ENCODE results near the gene TEAD1. TPM values are rescaled to one million over a fixed set of nuclear protein-coding genes. Genes with fewer than 3 reads are reported as not detected.
A peak's percentile ranks its signal among the peaks of the same experiment; 100 is the strongest.

TEAD1 gene
- total and polyA plus RNA-seq, 3 experiments from 2014 or later, result 0.59 to 0.89 TPM; not detected in 1

GRCh38 chr11:12783765-12784164 is 109.5 kb downstream of the TEAD1 start:
- Histone ChIP-seq H3K4me1 (ENCODE audit: insufficient read depth, low read length) (no peaks in the 10 kb centered on the region), H3K27ac (ENCODE audit: low read depth, low read length) (no peak overlapping the region), H3K9me3 (ENCODE audit: low read length) (no peaks in the 10 kb centered on the region), H3K27me3 (ENCODE audit: insufficient read depth, low read length, poor library complexity, severe bottlenecking) (no peaks in the 10 kb centered on the region), H3K36me3 (ENCODE audit: insufficient read depth, low read length) (no peaks in the 10 kb centered on the region), H3K4me3 (ENCODE audit: low read length) (no peak overlapping the region)
- Mint-ChIP-seq H3K27me3 (peaks cover 5 to 15% of the 10 kb centered on the region in 2 donors), H3K4me3 (no peak overlapping the region), H3K9me3 (no peaks in the 10 kb centered on the region), H3K27ac (peak overlapping the region in 1 of 8 donors; percentile 43), H3K4me1 (no peaks in the 10 kb centered on the region), H3K36me3 (no peaks in the 10 kb centered on the region)
- ChIA-PET CTCF (no interaction called here), POLR2A (no interaction called here)
- DNase-seq, result no peak

GRCh38 chr11:12784445-12784844 is 110.2 kb downstream of the TEAD1 start:
- CTCF ChIA-PET, result no interaction called here

GRCh38 chr11:12784987-12785386 is 110.8 kb downstream of the TEAD1 start:
- Histone ChIP-seq H3K36me3 (ENCODE audit: insufficient read depth, low read length) (no peaks in the 10 kb centered on the region), H3K4me3 (ENCODE audit: low read length) (no peak overlapping the region), H3K9me3 (ENCODE audit: low read length) (no peaks in the 10 kb centered on the region), H3K27ac (ENCODE audit: low read depth, low read length) (no peak overlapping the region), H3K27me3 (ENCODE audit: insufficient read depth, low read length, poor library complexity, severe bottlenecking) (no peaks in the 10 kb centered on the region), H3K4me1 (ENCODE audit: insufficient read depth, low read length) (no peaks in the 10 kb centered on the region)
- H3K4me3 Mint-ChIP-seq, result no peak overlapping the region
- no peaks in the 10 kb centered on the region for H3K4me1 Mint-ChIP-seq
- ChIA-PET CTCF (no interaction called here), POLR2A (no interaction called here)
- H3K27ac Mint-ChIP-seq, result no peak overlapping the region
- no peak for DNase-seq
- peaks cover 3 to 6% of the 10 kb centered on the region in 2 donors for H3K27me3 Mint-ChIP-seq
- no peaks in the 10 kb centered on the region for H3K36me3 Mint-ChIP-seq
- no peaks in the 10 kb centered on the region for H3K9me3 Mint-ChIP-seq

More at GRCh38 chr11:12784445-12784844, 110.2 kb downstream of the TEAD1 start:
- no peak overlapping the region for H3K27ac ChIP-seq (ENCODE audit: low read depth, low read length)
- POLR2A ChIA-PET, result no interaction called here
- no peak for DNase-seq
- no peak overlapping the region for H3K4me3 ChIP-seq (ENCODE audit: low read length)
- Mint-ChIP-seq H3K9me3 (no peaks in the 10 kb centered on the region), H3K27me3 (peaks cover 3 to 11% of the 10 kb centered on the region in 2 donors), H3K4me1 (no peaks in the 10 kb centered on the region), H3K36me3 (no peaks in the 10 kb centered on the region), H3K27ac (peak overlapping the region in 1 of 8 donors; percentile 52), H3K4me3 (no peak overlapping the region)
- no peaks in the 10 kb centered on the region for H3K9me3 ChIP-seq (ENCODE audit: low read length)
- no peaks in the 10 kb centered on the region for H3K36me3 ChIP-seq (ENCODE audit: insufficient read depth, low read length)
- no peaks in the 10 kb centered on the region for H3K27me3 ChIP-seq (ENCODE audit: insufficient read depth, low read length, poor library complexity, severe bottlenecking)
- no peaks in the 10 kb centered on the region for H3K4me1 ChIP-seq (ENCODE audit: insufficient read depth, low read length)

DNA sequence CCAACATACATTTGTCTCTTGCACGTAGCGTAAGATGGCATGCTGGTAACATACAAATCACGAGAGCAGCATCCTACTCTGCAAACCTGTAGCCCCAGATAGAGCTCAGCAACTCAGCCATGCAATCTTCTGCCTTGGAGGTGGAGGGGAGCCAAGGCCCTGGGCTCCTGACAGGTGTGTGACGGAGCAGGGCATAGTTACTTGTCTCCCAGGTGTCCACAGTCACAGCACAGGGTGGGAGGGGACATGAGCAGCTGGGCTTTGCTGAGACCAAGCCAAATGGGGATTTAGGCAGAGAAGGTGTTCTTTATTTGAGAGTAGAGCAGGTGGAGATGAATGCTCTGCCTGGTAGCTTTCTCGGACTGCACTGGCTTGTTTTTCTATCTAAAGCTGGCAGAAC is 111.7 kb downstream of the TEAD1 start:
- no peaks in the 10 kb centered on the region for H3K36me3 Mint-ChIP-seq
- no peaks in the 10 kb centered on the region for H3K9me3 Mint-ChIP-seq

GRCh38 chr11:12786450-12786849 is 112.2 kb downstream of the TEAD1 start:
- Mint-ChIP-seq H3K36me3 (no peaks in the 10 kb centered on the region), H3K9me3 (no peaks in the 10 kb centered on the region), H3K27me3 (peaks cover 5 to 10% of the 10 kb centered on the region in 2 donors), H3K27ac (no peak overlapping the region), H3K4me3 (no peak overlapping the region), H3K4me1 (no peaks in the 10 kb centered on the region)
- Histone ChIP-seq H3K4me1 (ENCODE audit: insufficient read depth, low read length) (no peaks in the 10 kb centered on the region), H3K9me3 (ENCODE audit: low read length) (no peaks in the 10 kb centered on the region), H3K27ac (ENCODE audit: low read depth, low read length) (no peak overlapping the region), H3K36me3 (ENCODE audit: insufficient read depth, low read length) (no peaks in the 10 kb centered on the region), H3K27me3 (ENCODE audit: insufficient read depth, low read length, poor library complexity, severe bottlenecking) (no peaks in the 10 kb centered on the region), H3K4me3 (ENCODE audit: low read length) (no peak overlapping the region)
- CTCF ChIA-PET, result no interaction called here
- no peak for DNase-seq
- POLR2A ChIA-PET, result no interaction called here

More for the DNA sequence above, 111.7 kb downstream of the TEAD1 start:
- Histone ChIP-seq H3K36me3 (ENCODE audit: insufficient read depth, low read length) (no peaks in the 10 kb centered on the region), H3K4me1 (ENCODE audit: insufficient read depth, low read length) (no peaks in the 10 kb centered on the region), H3K27me3 (ENCODE audit: insufficient read depth, low read length, poor library complexity, severe bottlenecking) (no peaks in the 10 kb centered on the region), H3K9me3 (ENCODE audit: low read length) (no peaks in the 10 kb centered on the region), H3K4me3 (ENCODE audit: low read length) (no peak overlapping the region), H3K27ac (ENCODE audit: low read depth, low read length) (no peak overlapping the region)
- H3K4me1 Mint-ChIP-seq, result no peaks in the 10 kb centered on the region
- H3K27ac Mint-ChIP-seq, result no peak overlapping the region
- H3K4me3 Mint-ChIP-seq, result no peak overlapping the region
- CTCF ChIA-PET, result no interaction called here
- DNase-seq, result no peak
- POLR2A ChIA-PET, result no interaction called here
- peaks cover 5 to 9% of the 10 kb centered on the region in 2 donors for H3K27me3 Mint-ChIP-seq

DNA sequence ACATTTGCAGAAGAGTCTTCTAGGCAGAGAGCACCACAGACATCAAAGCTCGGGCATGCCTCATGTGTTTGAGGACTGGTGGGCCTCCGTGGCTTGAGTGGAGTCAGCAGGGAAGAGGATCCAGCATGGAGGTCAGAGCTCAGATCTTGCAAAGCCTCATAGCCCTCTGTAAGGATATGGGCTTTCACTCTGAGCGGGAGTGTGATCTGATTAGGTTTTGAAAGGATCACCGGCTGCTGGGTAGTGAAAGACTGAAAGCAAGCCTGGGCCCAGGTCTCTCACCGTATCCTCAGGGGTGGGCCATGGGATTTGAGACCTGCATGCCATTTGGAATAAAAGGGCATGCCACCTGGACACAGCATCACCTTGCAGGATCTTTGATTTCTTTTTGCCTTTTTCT is 112.7 kb downstream of the TEAD1 start:
- no peak overlapping the region for H3K27ac ChIP-seq (ENCODE audit: low read depth, low read length)
- no peaks in the 10 kb centered on the region for H3K9me3 Mint-ChIP-seq
- no peak for DNase-seq
- no peaks in the 10 kb centered on the region for H3K4me1 Mint-ChIP-seq
- no peaks in the 10 kb centered on the region for H3K36me3 Mint-ChIP-seq
- no peak overlapping the region for H3K27ac Mint-ChIP-seq
- no peak overlapping the region for H3K4me3 ChIP-seq (ENCODE audit: low read length)
- H3K4me3 Mint-ChIP-seq, result no peak overlapping the region
- H3K4me1 ChIP-seq (ENCODE audit: insufficient read depth, low read length), result no peaks in the 10 kb centered on the region
- no peaks in the 10 kb centered on the region for H3K27me3 ChIP-seq (ENCODE audit: insufficient read depth, low read length, poor library complexity, severe bottlenecking)
- CTCF ChIA-PET, result no interaction called here
- no peaks in the 10 kb centered on the region for H3K9me3 ChIP-seq (ENCODE audit: low read length)
- H3K36me3 ChIP-seq (ENCODE audit: insufficient read depth, low read length), result no peaks in the 10 kb centered on the region
- peaks cover 5 to 10% of the 10 kb centered on the region in 2 donors for H3K27me3 Mint-ChIP-seq
- POLR2A ChIA-PET, result no interaction called here

DNA sequence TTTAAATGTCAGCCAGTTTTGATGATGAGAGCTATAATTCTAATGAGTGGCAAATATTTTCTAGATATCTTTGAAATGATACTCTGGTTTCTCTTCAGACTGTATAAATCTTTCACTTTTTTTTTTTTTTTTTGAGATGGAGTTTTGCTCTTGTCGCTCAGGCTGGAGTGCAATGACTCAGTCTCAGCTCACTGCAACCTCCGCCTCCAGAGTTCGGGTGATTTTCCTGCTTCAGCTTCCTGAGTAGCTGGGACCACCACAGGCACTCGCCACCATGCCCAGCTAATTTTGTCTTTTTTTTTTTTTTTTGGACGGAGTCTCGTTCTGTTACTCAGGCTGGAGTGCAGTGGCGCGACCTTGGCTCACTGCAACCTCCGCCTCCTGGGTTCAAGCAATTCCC is 113.6 kb downstream of the TEAD1 start:
- Mint-ChIP-seq H3K4me1 (no peaks in the 10 kb centered on the region), H3K36me3 (no peaks in the 10 kb centered on the region), H3K4me3 (no peak overlapping the region), H3K9me3 (no peaks in the 10 kb centered on the region), H3K27me3 (peaks cover 5 to 6% of the 10 kb centered on the region in 2 donors), H3K27ac (no peak overlapping the region)
- H3K36me3 ChIP-seq (ENCODE audit: insufficient read depth, low read length), result no peaks in the 10 kb centered on the region
- H3K27me3 ChIP-seq (ENCODE audit: insufficient read depth, low read length, poor library complexity, severe bottlenecking), result no peaks in the 10 kb centered on the region
- ChIA-PET POLR2A (no interaction called here), CTCF (no interaction called here)
- H3K27ac ChIP-seq (ENCODE audit: low read depth, low read length), result no peak overlapping the region
- DNase-seq, result no peak
- no peak overlapping the region for H3K4me3 ChIP-seq (ENCODE audit: low read length)
- no peaks in the 10 kb centered on the region for H3K9me3 ChIP-seq (ENCODE audit: low read length)
- H3K4me1 ChIP-seq (ENCODE audit: insufficient read depth, low read length), result no peaks in the 10 kb centered on the region

- Histone ChIP-seq H3K36me3 (ENCODE audit: insufficient read depth, low read length) (no peaks in the 10 kb centered on the region), H3K4me3 (ENCODE audit: low read length) (no peak overlapping the region), H3K9me3 (ENCODE audit: low read length) (no peaks in the 10 kb centered on the region), H3K4me1 (ENCODE audit: insufficient read depth, low read length) (no peaks in the 10 kb centered on the region), H3K27ac (ENCODE audit: low read depth, low read length) (no peak overlapping the region), H3K27me3 (ENCODE audit: insufficient read depth, low read length, poor library complexity, severe bottlenecking) (no peaks in the 10 kb centered on the region)
- Mint-ChIP-seq H3K36me3 (no peaks in the 10 kb centered on the region), H3K27ac (no peak overlapping the region), H3K27me3 (peaks cover 4 to 6% of the 10 kb centered on the region in 2 donors), H3K4me3 (no peak overlapping the region), H3K4me1 (no peaks in the 10 kb centered on the region), H3K9me3 (no peaks in the 10 kb centered on the region)
- DNase-seq, result no peak
- CTCF ChIA-PET, result no interaction called here
- POLR2A ChIA-PET, result no interaction called here
Observed at GRCh38 chr11:12789054-12789453, 114.8 kb downstream of the TEAD1 start.

DNA sequence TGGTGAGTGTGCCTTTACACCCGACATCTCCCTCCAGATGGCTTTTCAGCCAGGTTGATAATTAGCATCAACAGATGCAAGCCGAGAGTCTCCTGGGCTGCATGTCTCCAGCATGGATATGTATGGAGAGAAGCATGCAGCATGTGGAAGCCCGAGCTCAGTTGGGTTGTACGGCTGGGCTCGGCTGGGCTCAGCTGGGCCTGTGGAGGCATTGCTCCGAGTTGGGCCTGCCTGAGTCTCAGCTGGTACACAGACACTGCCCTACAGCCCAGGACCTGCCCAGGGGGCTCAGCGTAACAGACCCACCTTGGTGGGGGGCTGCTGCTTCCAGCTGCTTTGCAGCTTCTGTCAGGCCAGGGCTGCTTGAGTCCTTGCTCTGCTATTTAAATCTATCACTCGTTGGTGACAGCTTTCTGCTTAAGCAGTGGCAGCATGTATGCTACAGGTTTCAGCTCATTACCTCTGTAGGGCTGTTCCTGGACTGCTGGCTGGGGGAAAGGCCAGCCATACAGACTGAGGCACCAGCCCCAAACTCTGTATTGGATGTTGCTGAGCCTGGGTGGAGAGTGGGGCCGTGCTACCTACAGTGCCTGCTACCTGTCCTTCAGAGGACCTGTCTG is 115.5 kb downstream of the TEAD1 start:
- no peaks in the 10 kb centered on the region for H3K9me3 ChIP-seq (ENCODE audit: low read length)
- ChIA-PET POLR2A (no interaction called here), CTCF (no interaction called here)
- H3K4me3 ChIP-seq (ENCODE audit: low read length), result no peak overlapping the region
- Mint-ChIP-seq H3K4me1 (no peaks in the 10 kb centered on the region), H3K9me3 (no peaks in the 10 kb centered on the region), H3K4me3 (no peak overlapping the region), H3K27me3 (peaks cover 4 to 6% of the 10 kb centered on the region in 2 donors), H3K27ac (no peak overlapping the region), H3K36me3 (no peaks in the 10 kb centered on the region)
- no peak overlapping the region for H3K27ac ChIP-seq (ENCODE audit: low read depth, low read length)
- DNase-seq, result no peak
- H3K36me3 ChIP-seq (ENCODE audit: insufficient read depth, low read length), result no peaks in the 10 kb centered on the region
- no peaks in the 10 kb centered on the region for H3K4me1 ChIP-seq (ENCODE audit: insufficient read depth, low read length)
- H3K27me3 ChIP-seq (ENCODE audit: insufficient read depth, low read length, poor library complexity, severe bottlenecking), result no peaks in the 10 kb centered on the region
